NOMO-1 treated with DMSO at 0.1 percent for 48 hours (cell line): Measurements from ENCODE around the gene BRD1.

ENCODE experiments used
- DNase-seq: peaks from one replicate; lab custom pipeline; 2025; ENCODE audit not compliant: unreplicated experiment; lab: John Stamatoyannopoulos, UW

The BRD1 gene

GRCh38 chr22:49754696-49755630, 72.7 kb downstream of the BRD1 start:
- no peak for DNase-seq

- DNase-seq, result no peak
Measured at GRCh38 chr22:49753961-49754695, 73.5 kb downstream of the BRD1 start.

DNA sequence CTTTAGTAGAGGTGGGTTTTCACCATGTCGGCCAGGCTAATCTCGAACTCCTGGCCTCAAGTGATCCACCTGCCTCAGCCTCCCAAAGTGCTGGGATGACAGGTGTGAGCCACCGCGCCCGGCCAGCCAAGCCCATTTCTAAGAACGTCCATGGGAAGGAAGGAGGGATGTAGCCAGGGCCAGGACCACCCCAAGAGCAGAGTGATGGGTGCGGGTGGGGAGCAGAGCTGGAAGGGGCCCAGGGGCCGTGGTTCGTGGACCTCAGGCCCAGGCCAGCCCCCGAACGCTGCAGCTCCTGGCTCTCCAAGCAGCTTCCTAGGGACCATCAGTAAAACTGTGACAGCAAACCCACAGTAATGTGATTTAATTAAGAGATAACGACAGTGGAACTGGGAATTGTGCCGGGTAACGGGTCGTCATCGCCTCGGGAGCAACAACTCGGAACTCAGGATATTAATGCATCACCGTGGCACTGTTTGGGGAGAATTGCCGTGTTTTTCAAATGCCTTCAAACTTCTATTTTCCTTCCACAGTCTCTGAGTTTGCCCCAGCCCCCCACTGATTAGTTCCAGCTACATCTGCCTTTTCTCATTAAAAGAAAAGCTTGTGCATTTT, 74.3 kb downstream of the BRD1 start:
- DNase-seq, result no peak

- no peak for DNase-seq
Measured at GRCh38 chr22:49752598-49753091, 75.0 kb downstream of the BRD1 start.

DNA sequence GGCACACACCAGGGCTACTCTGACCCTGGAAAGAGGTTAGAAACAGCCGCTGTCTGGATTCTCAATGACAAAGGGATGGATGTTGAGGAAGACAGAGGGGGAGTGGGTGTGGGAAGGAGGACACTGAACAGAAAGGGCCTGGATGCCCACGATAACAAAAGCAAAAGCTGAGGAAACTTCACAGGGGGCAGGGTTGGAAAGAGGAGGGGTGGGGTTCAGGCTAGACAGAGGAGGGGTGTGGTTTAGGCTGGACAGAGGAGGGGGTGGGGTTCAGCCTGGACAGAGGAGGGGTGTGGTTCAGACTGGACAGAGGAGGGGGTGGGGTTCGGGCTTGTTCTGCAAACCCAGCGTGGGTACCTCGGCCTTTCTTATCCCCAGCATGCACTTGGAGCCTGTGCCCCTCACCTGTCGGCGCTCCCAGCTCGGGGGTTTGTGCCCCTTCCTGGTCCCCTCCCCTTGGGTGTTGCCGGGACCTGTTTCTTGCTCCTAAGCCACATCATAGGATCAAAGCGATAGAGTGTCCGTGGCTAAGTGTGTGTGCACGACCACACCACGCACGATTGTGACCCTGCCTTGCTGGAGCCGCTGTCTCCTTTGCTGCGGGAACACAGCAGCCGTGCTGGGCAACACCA, 75.6 kb downstream of the BRD1 start:
- no peak for DNase-seq

GRCh38 chr22:49751318-49751965, 76.2 kb downstream of the BRD1 start:
- DNase-seq, result no peak

DNA sequence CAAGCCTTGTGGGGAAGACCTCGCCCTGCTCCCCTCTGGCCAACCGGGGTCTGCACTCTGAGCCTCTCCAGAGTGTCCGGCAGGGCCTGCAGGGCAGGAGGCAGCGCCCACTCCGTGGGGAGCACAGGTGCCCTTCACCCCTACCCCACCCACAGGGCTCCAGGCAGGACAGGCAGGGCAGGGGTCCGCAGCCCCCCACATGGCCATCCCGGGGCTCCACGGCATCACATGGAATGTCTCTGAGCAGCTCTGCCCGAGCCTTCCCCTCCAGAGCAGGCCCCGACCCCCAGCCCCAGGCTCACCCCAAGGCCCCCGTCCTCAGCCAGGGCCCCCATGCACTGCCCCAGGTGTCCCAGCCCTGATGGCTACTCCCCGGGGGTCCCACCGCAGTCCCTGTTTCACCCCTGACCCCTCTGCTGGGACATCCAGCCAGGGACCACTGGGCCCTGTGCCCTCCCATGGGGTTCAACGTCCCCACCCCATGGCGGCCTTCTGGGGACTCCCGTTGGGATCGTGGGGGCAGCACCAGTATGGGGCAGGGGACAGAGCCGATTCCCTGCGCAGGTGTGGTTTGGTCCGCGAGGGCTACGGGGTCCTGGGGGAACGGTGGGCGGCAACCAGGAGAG, 77.7 kb downstream of the BRD1 start:
- no peak for DNase-seq

GRCh38 chr22:49749227-49749626, 78.4 kb downstream of the BRD1 start:
- DNase-seq, result no peak

- no peak for DNase-seq
Measured at GRCh38 chr22:49748514-49748913, 79.2 kb downstream of the BRD1 start.

DNA sequence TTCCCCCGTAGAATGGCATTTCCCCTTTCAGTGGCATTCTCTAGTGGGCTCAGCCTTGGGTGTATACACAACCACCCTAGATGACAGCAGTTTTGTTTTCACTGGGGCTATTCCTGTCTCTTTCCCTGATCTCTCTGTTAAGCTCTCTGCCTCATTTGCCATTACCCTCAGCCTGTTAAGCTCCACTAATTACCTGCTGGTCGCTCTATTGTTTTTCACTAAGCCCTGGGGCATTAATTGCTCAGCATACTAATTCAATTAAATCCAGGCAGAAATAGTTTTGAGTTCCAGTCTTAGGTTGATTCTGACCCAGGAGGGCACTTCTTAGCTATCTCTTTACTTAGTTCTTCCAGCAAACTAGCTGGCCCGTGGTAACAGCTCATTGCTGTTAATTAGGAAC, 80.0 kb downstream of the BRD1 start:
- DNase-seq, result no peak

DNA sequence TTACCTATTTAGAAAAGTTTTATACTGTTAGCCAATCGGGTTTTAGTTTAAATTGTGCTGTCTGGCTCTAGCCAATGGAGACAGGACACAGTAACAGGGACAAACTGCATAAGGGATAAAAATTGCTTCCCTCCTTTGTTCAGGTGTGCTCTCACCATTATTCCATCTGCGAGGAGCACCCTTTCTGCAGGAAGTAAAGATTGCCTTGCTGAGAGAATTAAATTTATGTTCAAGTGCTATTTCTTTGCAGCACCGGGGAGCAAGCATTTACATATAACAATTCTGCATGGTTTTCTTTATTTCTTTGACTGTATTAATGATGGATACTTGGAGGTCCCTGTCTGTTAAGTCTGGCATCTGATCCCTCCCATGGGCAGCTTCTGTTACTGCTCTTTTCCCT, 80.5 kb downstream of the BRD1 start:
- no peak for DNase-seq

- DNase-seq, result no peak
Measured at GRCh38 chr22:49746065-49746464, 81.6 kb downstream of the BRD1 start.

GRCh38 chr22:49740242-49740641, 87.4 kb downstream of the BRD1 start:
- no peak for DNase-seq

DNA sequence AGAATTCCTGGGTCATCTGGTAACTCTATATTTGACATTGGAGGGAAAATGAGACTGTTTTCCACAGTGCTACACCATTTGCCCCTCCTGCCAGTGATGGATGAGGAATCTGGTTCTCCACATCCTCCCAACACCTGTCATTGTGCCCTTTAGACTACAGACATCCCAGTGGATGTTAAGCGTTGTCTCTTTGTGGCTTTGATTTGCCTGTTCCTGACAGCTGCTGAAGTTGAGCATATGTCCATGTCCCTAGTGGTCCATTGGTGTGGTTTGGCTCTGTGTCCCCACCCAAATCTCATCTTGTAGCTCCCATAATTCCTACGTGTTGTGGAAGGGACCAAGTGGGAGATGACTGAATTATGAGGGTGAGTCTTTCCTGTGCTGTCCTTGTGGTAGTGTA, 88.5 kb downstream of the BRD1 start:
- DNase-seq, result no peak

GRCh38 chr22:49738566-49738965, 89.1 kb downstream of the BRD1 start:
- DNase-seq, result no peak

DNA sequence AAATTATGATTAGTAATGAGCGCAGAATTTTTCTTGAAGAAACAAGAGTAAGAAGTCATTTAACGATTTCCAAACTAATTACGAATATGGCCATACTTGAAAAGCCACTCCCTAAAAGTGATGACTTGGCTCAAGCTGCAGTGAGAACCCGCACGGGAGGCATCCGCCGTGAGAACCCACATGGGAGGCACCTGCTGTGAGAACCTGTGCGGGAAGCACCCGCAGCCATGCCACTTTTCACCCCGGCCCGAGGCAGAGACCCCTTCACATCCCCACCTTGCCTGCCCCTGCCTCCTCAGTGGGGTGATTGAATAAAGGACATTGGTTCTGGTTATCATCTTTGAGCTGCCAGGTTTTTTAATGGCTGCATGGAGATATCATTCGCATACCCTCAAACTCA, 89.7 kb downstream of the BRD1 start:
- DNase-seq, result no peak

DNA sequence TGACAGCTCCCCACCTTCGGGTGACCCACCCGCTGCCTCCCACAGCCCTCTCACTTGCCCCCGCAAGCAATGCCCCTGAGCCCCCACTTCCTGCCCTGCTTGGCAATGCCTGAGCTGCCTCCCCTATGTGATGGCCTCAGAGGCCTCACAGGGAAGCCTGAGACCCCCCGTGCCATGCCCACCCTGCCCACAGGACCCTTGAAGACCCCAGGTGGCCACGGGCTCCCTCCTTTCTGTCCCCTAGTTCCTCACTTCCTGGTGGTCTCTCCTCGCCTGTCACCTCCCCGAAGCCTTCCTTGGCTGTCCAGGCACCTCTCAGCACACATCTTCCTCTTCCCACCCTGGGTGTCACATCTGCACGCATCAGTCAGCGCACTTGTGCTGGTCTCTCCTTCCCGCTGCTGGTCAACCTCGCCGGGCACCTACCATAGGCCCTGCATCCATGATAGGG, 90.5 kb downstream of the BRD1 start:
- DNase-seq, result no peak

GRCh38 chr22:49736538-49736937, 91.1 kb downstream of the BRD1 start:
- no peak for DNase-seq

GRCh38 chr22:49735901-49736421, 91.7 kb downstream of the BRD1 start:
- no peak for DNase-seq

DNA sequence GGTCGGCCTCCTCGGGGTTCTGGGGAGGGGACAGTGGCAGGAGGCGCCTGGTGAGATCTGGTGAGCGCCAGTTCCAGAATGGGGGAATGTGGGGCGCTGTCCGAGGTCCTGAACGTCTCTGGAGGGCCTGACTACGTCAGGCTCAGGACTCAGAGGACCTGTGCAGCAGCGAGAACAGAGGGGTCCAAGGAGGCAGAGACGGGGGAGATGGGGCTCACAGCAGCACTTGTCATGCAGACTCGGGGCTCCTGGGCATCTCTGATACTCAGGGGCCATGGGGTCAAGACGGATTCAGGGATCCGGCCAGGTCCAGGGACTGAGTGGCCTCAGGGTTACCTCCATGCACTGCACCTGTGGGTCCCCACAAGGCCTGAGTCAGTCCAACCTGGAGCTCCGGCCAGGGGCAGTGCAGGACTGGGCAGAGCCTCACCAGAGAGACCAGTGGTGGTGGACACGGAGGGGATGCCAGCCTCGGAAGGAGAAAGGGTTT, 92.2 kb downstream of the BRD1 start:
- DNase-seq, result no peak
